Hepatocyte (in vitro differentiated cells): ENCODE measurements around the gene YJEFN3. TPM values are rescaled to one million over a fixed set of nuclear protein-coding genes. Genes with fewer than 3 reads are reported as not detected.

Source experiments
- DNase-seq: peaks from one replicate; pipeline ENCODE4 v3.0.0-alpha.2; 2016; ENCODE audit warnings: low spot score
- H2AFZ ChIP-seq: fragments of 200-600 bp; sonication (generic); 2 replicates; pipeline ENCODE4 v1.6.0; 2016; ENCODE audit warnings: antibody characterized with exemption, mild to moderate bottlenecking
- H3K27ac ChIP-seq: fragments of 200-600 bp; sonication (generic); 2 replicates; pipeline ENCODE4 v1.5.1; 2016; ENCODE audit warnings: mild to moderate bottlenecking
- H3K27me3 ChIP-seq: fragments of 200-600 bp; sonication (generic); 2 replicates; pipeline ENCODE4 v1.6.1; 2016
- H3K36me3 ChIP-seq: fragments of 200-600 bp; sonication (generic); replicated peaks from 2 replicates; pipeline ENCODE4 v1.5.1; 2016; ENCODE audit warnings: low read depth; ENCODE audit not compliant: insufficient read depth
- H3K4me1 ChIP-seq: fragments of 200-600 bp; sonication (generic); 2 replicates; pipeline ENCODE4 v1.5.1; 2016; ENCODE audit warnings: mild to moderate bottlenecking, moderate library complexity; ENCODE audit not compliant: insufficient read depth
- H3K4me2 ChIP-seq: fragments of 200-600 bp; sonication (generic); 2 replicates; pipeline ENCODE4 v1.6.0; 2016
- H3K4me3 ChIP-seq: fragments of 200-600 bp; sonication (generic); 2 replicates; pipeline ENCODE4 v1.5.1; 2016; ENCODE audit warnings: mild to moderate bottlenecking
- H3K79me2 ChIP-seq: fragments of 200-600 bp; sonication (generic); 2 replicates; pipeline ENCODE4 v1.6.0; 2017; ENCODE audit warnings: mild to moderate bottlenecking
- H3K9me2 ChIP-seq: fragments of 200-600 bp; sonication (generic); replicated peaks from 2 replicates; pipeline ENCODE4 v1.6.0; 2017; ENCODE audit warnings: mild to moderate bottlenecking; ENCODE audit not compliant: insufficient read depth
- H3K9me3 ChIP-seq: fragments of 200-600 bp; sonication (generic); 2 replicates; pipeline ENCODE4 v1.5.1; 2016; ENCODE audit warnings: low read depth, mild to moderate bottlenecking
- H4K20me1 ChIP-seq: fragments of 200-600 bp; sonication (generic); 2 replicates; pipeline ENCODE4 v1.6.0; 2016; ENCODE audit warnings: mild to moderate bottlenecking; ENCODE audit not compliant: insufficient read depth, poor library complexity, severe bottlenecking
- CTCF ChIP-seq: fragments of 200-600 bp; sonication (generic); IDR thresholded peaks from 2 replicates; pipeline ENCODE4 v1.5.1; 2016; ENCODE audit warnings: antibody characterized with exemption, mild to moderate bottlenecking; ENCODE audit not compliant: poor library complexity
- EZH2 ChIP-seq: fragments of 200-600 bp; sonication (generic); IDR thresholded peaks from 2 replicates; pipeline ENCODE4 v1.6.1; 2016; ENCODE audit warnings: antibody characterized with exemption, mild to moderate bottlenecking, borderline replicate concordance
- EZH2phosphoT487 ChIP-seq: fragments of 200-600 bp; sonication (generic); IDR thresholded peaks from one replicate; pipeline ENCODE4 v1.6.1; 2018; ENCODE audit warnings: antibody characterized with exemption, mild to moderate bottlenecking, low read depth, moderate library complexity; ENCODE audit not compliant: unreplicated experiment, severe bottlenecking
- WGBS: methylation state at CpG from one replicate; pipeline ENCODE4 v1.1.6; 2016; ENCODE audit warnings: low lambda C conversion rate; ENCODE audit errors: missing lambda C conversion rate; 5-methylcytosine and 5-hydroxymethylcytosine counted together
- polyA plus RNA-seq: library from polyadenylated mRNA; unstranded; fragments of >200 nt; fragmentation: Nextera tagmentation; extraction: Ambion mirVana; gene quantifications from 2 replicates; pipeline ENCODE4 v1.2.1, GENCODE V29; 2016
- total RNA-seq: library from RNA; depleted of rRNA; stranded (reverse); fragments of >200 nt; gene quantifications from 2 replicates; pipeline ENCODE4 v1.2.3, GENCODE V29; 2014

YJEFN3 gene
- total and polyA plus RNA-seq, 2 experiments from 2014 or later: 3.0 to 12.5 TPM

- no peak overlapping the region for H3K27ac ChIP-seq
- no peak overlapping the region for H2AFZ ChIP-seq
- H3K27me3 ChIP-seq: no peaks in the 10 kb centered on the region
- H3K4me3 ChIP-seq: no peak overlapping the region
- whole genome bisulfite sequencing: 96% methylated on average over 31 of the region's 33 CpGs
- no peaks in the 10 kb centered on the region for H3K4me1 ChIP-seq
- no peaks in the 10 kb centered on the region for H3K9me3 ChIP-seq
- no peak overlapping the region for H3K4me2 ChIP-seq
- H3K36me3 ChIP-seq: no peaks in the 10 kb centered on the region
- TF ChIP-seq CTCF: no peak
- TF ChIP-seq EZH2: no peak
- no peak for TF ChIP-seq EZH2phosphoT487
- no peaks in the 10 kb centered on the region for H3K9me2 ChIP-seq
- no peaks in the 10 kb centered on the region for H3K79me2 ChIP-seq
- no peak for DNase-seq
- H4K20me1 ChIP-seq: no peaks in the 10 kb centered on the region
Observed at GRCh38 chr19:19498255-19498991, 30.3 kb upstream of the YJEFN3 start.

- H3K9me3 ChIP-seq: no peaks in the 10 kb centered on the region
- H3K36me3 ChIP-seq: no peaks in the 10 kb centered on the region
- DNase-seq: no peak
- no peaks in the 10 kb centered on the region for H3K4me1 ChIP-seq
- H3K27me3 ChIP-seq: no peaks in the 10 kb centered on the region
- H3K4me2 ChIP-seq: no peak overlapping the region
- no peaks in the 10 kb centered on the region for H4K20me1 ChIP-seq
- WGBS: 94% methylated on average over 18 of the region's 18 CpGs
- TF ChIP-seq CTCF: no peak
- TF ChIP-seq EZH2: no peak
- no peak for TF ChIP-seq EZH2phosphoT487
- no peaks in the 10 kb centered on the region for H3K79me2 ChIP-seq
- H3K4me3 ChIP-seq: no peak overlapping the region
- H3K9me2 ChIP-seq: no peaks in the 10 kb centered on the region
- H2AFZ ChIP-seq: no peak overlapping the region
- H3K27ac ChIP-seq: no peak overlapping the region
Observed at GRCh38 chr19:19499272-19499995, 29.3 kb upstream of the YJEFN3 start.

- H3K27ac ChIP-seq: no peak overlapping the region
- no peak for DNase-seq
- TF ChIP-seq EZH2: no peak
- no peak for TF ChIP-seq EZH2phosphoT487
- TF ChIP-seq CTCF: no peak
- no peaks in the 10 kb centered on the region for H3K9me2 ChIP-seq
- no peak overlapping the region for H3K4me2 ChIP-seq
- H3K4me1 ChIP-seq: no peaks in the 10 kb centered on the region
- no peaks in the 10 kb centered on the region for H3K36me3 ChIP-seq
- H3K27me3 ChIP-seq: no peaks in the 10 kb centered on the region
- no peaks in the 10 kb centered on the region for H4K20me1 ChIP-seq
- no peak overlapping the region for H3K4me3 ChIP-seq
- 94% methylated on average over 34 of the region's 34 CpGs for WGBS
- H2AFZ ChIP-seq: no peak overlapping the region
- H3K79me2 ChIP-seq: no peaks in the 10 kb centered on the region
- no peaks in the 10 kb centered on the region for H3K9me3 ChIP-seq
Observed at GRCh38 chr19:19500975-19501644, 27.6 kb upstream of the YJEFN3 start.
